ENCODE results near the gene NAP1L4.
A peak's percentile ranks its signal among the peaks of the same experiment; 100 is the strongest.
"Not testable (repeated sequence)": the region's sequence is repeated elsewhere in the genome, so short reads cannot be mapped to it uniquely, and the experiment has no call there.

Gene NAP1L4

GRCh38 chr11:2945031-2945756, 46.9 kb downstream of the NAP1L4 start:
- DNase-seq = peak; percentile 76 to 95 (median 89)
- intact Hi-C loops (cut with DNase I) = no loop called here

GRCh38 chr11:2944530-2944929, 47.6 kb downstream of the NAP1L4 start:
- intact Hi-C loops (cut with DNase I) = no loop called here
- DNase-seq = peak in 2 of 42 donors; percentile 16 to 27

- peak; percentile 62 to 97 (median 85) for DNase-seq
- intact Hi-C loops (cut with DNase I) = no loop called here
These were observed 48.4 kb downstream of the NAP1L4 start for GRCh38 chr11:2943711-2944118.

- intact Hi-C loops (cut with DNase I) = no loop called here
- peak in 3 of 42 donors; percentile 15 to 31 (median 29) for DNase-seq
These were observed 49.0 kb downstream of the NAP1L4 start for GRCh38 chr11:2942872-2943710.

DNA sequence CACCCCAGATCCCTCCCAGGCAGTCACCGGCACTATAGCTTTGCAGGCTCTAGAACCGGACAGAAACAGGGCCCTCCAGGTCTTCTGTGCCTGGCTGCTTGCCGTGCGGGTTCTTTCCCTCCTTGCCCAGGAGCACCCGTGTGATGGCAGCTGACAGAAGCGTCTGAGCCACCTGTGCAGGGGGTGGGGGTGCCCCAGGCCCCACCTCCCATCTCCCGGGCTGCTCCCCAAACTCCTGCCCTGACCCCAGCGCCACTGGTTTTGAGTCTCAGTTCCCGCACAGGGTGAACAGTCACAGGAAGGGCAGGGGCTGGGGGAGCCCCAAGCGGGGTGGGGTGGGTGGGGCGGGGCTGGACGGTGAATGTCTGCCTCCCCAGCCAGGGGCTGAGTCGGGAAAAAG, 49.7 kb downstream of the NAP1L4 start:
- peak in 3 of 42 donors; percentile 12 to 24 (median 22) for DNase-seq
- intact Hi-C loops (cut with DNase I) = no loop called here

DNA sequence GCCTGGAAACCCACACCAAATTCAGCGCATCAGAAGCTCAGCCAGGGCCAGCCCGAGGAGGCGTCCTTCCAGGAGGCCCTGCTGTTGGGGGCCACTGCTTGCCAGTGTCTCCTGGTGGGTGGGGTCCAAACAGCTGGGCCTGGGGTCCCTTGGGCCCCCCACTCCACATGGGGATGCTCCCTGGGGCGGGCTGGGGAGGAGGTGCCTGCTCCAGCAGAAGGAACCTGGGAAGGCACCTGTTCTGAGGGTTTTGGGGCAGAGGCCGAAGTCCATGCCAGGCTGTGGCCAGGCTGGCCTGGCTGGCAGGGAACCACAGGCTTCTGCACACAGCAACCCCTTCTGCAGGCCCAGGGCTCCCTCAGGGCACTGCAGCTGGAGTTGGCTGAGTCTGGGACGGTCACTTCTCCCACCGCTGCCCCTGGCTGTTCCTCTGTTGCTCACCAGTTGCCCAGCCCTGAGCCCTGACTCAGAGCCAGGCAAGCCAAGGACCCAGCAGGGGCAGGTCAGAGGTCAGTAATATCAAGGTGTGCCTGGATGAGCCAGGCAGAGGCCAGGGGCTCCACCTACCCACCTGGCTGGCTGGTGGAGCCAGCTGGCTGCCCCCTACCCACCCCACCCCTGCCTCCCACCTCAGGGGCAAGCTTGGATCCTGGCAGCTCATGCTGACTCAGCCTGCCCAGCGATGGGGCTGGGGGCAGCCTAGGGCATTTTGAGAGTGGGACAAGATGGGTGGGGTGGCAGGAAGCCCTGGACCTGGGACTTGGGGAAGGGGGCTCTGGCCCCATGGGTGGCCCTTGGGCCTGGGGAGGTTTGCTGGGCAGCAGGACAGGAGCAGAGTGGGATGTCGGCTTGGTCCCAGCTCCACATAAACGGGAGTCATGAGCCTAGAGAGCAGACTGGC, 51.0 kb downstream of the NAP1L4 start:
- intact Hi-C loops (cut with DNase I) = no loop called here

GRCh38 chr11:2940147-2940920, 51.8 kb downstream of the NAP1L4 start:
- intact Hi-C loops (cut with DNase I) = no loop called here
- peak in 5 of 42 donors; percentile 15 to 38 (median 30) for DNase-seq

More for the DNA sequence above, 51.0 kb downstream of the NAP1L4 start:
- peak in 4 of 42 donors; percentile 16 to 33 (median 28) for DNase-seq

GRCh38 chr11:2938458-2939418, 53.4 kb downstream of the NAP1L4 start:
- intact Hi-C loops (cut with DNase I) = not testable (repeated sequence)

GRCh38 chr11:2937641-2938457, 54.3 kb downstream of the NAP1L4 start:
- DNase-seq = peak in 1 of 42 donors; percentile 1
- intact Hi-C loops (cut with DNase I) = not testable (repeated sequence)

More at GRCh38 chr11:2938458-2939418, 53.4 kb downstream of the NAP1L4 start:
- DNase-seq = peak in 2 of 42 donors; percentile 7 to 28

GRCh38 chr11:2934611-2935239, 57.4 kb downstream of the NAP1L4 start:
- DNase-seq = peak in 1 of 42 donors; percentile 3
- intact Hi-C loops (cut with DNase I) = no loop called here

- DNase-seq = no peak
- intact Hi-C loops (cut with DNase I) = no loop called here
These were observed 58.0 kb downstream of the NAP1L4 start for GRCh38 chr11:2934021-2934550.

DNA sequence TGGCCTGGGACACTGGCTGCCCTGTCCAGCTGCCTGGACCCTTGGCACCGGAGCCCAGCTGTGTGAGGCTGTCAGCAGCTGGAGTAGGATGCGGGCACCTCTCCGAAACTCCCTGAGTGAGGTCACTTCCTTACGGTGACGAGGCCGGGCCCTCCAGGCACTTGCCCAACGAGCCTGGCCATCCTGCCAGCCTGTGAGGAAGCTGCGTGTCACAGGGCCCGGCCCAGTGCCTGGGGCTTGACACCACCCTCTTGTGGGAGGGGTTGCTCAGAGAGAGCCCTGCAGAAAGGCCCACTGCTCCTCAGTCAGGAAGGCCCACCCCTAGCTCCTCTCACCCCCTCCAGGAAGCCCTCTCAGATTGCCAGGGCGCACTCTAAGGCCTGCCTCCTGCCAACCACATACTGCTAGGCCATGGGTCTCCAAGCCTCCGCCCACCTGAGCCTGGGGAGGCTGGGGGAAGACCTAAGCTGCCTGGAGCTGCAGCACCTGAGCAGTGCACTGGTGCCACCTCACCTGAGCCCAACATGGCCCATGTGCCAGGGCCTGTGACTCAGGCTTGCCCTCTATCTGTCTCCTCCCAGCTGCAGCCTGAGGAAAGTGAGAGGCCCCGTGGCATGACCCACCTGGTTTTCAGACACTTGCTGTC, 58.6 kb downstream of the NAP1L4 start:
- peak in 23 of 42 donors; percentile 16 to 72 (median 43) for DNase-seq
- intact Hi-C loops (cut with DNase I) = no loop called here

DNA sequence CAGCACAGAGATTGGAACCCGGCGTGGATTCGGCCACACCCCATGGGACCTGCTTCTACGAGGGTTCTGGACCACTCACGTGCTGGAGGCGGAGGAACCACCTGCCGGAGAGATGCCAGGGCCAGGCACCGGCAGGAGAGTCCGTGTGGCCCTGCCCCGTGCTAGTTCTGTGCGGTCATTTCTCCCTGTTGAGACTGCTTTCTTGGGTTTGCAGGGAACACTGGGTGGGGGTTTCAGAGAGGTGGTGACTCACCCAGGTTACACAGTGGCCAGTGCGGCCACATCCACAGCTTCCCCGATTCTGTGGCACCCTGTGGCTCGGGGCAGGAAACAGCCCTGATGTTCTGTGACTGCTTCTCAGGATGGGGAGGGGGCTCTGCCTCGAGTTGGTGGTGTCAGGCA, 59.3 kb downstream of the NAP1L4 start:
- no peak for DNase-seq
- intact Hi-C loops (cut with DNase I) = no loop called here

- no peak for DNase-seq
These were observed 60.1 kb downstream of the NAP1L4 start for GRCh38 chr11:2931771-2932738.

More at GRCh38 chr11:2931771-2932738, 60.1 kb downstream of the NAP1L4 start:
- intact Hi-C loops (cut with DNase I) = no loop called here
